ENCODE data around the gene RABIF.

DNA sequence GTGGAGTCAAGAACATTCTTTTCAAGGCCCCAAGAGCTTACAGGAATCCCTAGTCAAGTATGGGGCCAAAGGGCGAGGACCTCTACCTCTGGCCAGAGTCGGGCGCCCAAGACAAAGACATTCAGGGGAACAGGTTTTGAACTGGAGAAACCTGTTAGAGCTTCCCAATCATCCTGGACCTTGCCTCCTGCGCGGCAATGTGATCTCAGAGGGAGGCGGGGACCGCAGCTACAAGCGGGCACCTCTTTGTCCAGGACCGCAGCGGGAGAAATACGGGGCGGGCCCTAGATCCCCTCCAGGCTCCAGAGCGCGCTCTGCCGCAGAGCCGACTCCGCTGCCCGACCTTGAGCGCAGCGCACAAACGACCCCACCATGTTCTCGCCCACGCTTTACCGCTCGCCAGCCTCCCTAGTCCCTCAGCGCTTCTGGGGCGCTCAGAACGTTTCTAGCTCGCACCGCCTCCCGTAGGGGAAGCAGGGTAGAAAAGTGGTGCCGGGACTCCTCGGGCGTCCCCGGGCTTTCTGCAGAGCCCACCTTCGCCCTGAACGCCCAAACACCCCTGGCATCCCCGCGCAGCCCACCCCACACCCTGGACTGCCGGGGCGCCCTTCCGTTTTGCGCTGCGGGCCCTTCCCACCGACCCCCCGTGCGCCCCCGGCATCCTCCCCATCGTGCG is 28.1 kb downstream of the RABIF start:
- TF ChIP-seq, protein P1, sequence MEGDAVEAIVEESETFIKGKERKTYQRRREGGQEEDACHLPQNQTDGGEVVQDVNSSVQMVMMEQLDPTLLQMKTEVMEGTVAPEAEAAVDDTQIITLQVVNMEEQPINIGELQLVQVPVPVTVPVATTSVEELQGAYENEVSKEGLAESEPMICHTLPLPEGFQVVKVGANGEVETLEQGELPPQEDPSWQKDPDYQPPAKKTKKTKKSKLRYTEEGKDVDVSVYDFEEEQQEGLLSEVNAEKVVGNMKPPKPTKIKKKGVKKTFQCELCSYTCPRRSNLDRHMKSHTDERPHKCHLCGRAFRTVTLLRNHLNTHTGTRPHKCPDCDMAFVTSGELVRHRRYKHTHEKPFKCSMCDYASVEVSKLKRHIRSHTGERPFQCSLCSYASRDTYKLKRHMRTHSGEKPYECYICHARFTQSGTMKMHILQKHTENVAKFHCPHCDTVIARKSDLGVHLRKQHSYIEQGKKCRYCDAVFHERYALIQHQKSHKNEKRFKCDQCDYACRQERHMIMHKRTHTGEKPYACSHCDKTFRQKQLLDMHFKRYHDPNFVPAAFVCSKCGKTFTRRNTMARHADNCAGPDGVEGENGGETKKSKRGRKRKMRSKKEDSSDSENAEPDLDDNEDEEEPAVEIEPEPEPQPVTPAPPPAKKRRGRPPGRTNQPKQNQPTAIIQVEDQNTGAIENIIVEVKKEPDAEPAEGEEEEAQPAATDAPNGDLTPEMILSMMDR (IDR thresholded peaks at IDR 0.05): no peak
- no peak for TF ChIP-seq POLR2A (IDR thresholded peaks at IDR 0.05)
- TF ChIP-seq EP300 (IDR thresholded peaks at IDR 0.05): no peak

All from tibial nerve (tissue), 4 donors.